Measurements from ENCODE around the gene ATP10A. TPM values are rescaled to one million over a fixed set of nuclear protein-coding genes. Genes with fewer than 3 reads are reported as not detected.

The ATP10A gene
- total RNA-seq, 1 experiment from 2014 or later, result 0.02 TPM

GRCh38 chr15:25655207-25655948 lies 207.7 kb downstream of the ATP10A start:
- H3K4me2 ChIP-seq (ENCODE audit: low read length), result no peak overlapping the region
- no peak for DNase-seq (ENCODE audit: low read depth, low spot score)
- H3K27me3 ChIP-seq (ENCODE audit: insufficient read depth, low read length), result no peaks in the 10 kb centered on the region
- no TSS peak for BruUV-seq (replicated peaks)
- no peak overlapping the region for H3K27ac ChIP-seq (ENCODE audit: low read depth, low read length)
- H3K4me1 ChIP-seq (ENCODE audit: control insufficient read depth in 1 of 2, insufficient read depth in 2 of 2, low read length in 2 of 2), result no peaks in the 10 kb centered on the region
- TF ChIP-seq EZH2phosphoT487 (IDR thresholded peaks at IDR 0.05; ENCODE audit: borderline replicate concordance), result no peak
- TF ChIP-seq SRF (IDR thresholded peaks at IDR 0.05; ENCODE audit: low read depth), result no peak
- TF ChIP-seq FOSL1 (IDR thresholded peaks at IDR 0.05; ENCODE audit: low read depth), result no peak
- no peak for TF ChIP-seq RAD21 (IDR thresholded peaks at IDR 0.05; ENCODE audit: low read depth)
- TF ChIP-seq YY1 (IDR thresholded peaks at IDR 0.05; ENCODE audit: extremely low read depth, insufficient replicate concordance, low read depth, low read length), result no peak
- TF ChIP-seq ZNF274 (IDR thresholded peaks at IDR 0.05; ENCODE audit: low read depth, low read length), result no peak
- no peak for TF ChIP-seq ZBTB33 (IDR thresholded peaks at IDR 0.05; ENCODE audit: extremely low read depth, insufficient replicate concordance, low read length)
- TF ChIP-seq MAX (IDR thresholded peaks at IDR 0.05), result no peak
- no peak for TF ChIP-seq ATF3 (IDR thresholded peaks at IDR 0.05)
- TF ChIP-seq REST (IDR thresholded peaks at IDR 0.05; ENCODE audit: low read depth), result no peak
- no peak for TF ChIP-seq ELF1 (IDR thresholded peaks at IDR 0.05; ENCODE audit: borderline replicate concordance, low read depth)
- no peak for TF ChIP-seq POLR2AphosphoS5 (IDR thresholded peaks at IDR 0.05; ENCODE audit: low read depth, low read length)
- TF ChIP-seq CTCF (IDR thresholded peaks at IDR 0.05 in 2 of 3, conservative IDR thresholded peaks at IDR 0.05 in 1 of 3; ENCODE audit: borderline replicate concordance in 1 of 3, insufficient read depth in 1 of 3, low read depth in 2 of 3, low read length in 2 of 3), result no peak
- peaks cover 0 to 25% of the 10 kb centered on the region in 2 experiments; a peak in 2 of 4 replicates for H3K9me3 ChIP-seq (ENCODE audit: control insufficient read depth in 1 of 2, insufficient read depth in 1 of 2, low read depth in 1 of 2, low read length in 2 of 2)
- ATAC-seq, result no peak
- no peak overlapping the region for H3K4me3 ChIP-seq (replicated peaks in 1 of 2; ENCODE audit: low read depth in 1 of 2, low read length in 2 of 2)
- no peaks in the 10 kb centered on the region for H4K20me1 ChIP-seq (ENCODE audit: insufficient read depth)
- ChIA-PET POLR2A (no interaction called here), CTCF (no interaction called here), RAD21 (ENCODE audit: low non-redundant PET in 1 of 2, low total read pairs in 2 of 2, uncharacterized antibody in 2 of 2, unreplicated experiment in 2 of 2) (no interaction called here)
- H3K36me3 ChIP-seq (ENCODE audit: control insufficient read depth in 1 of 2, insufficient read depth in 2 of 2, low read length in 2 of 2), result no peaks in the 10 kb centered on the region
- H3K9ac ChIP-seq (ENCODE audit: low read length), result no peak overlapping the region
- H3K9me2 ChIP-seq (ENCODE audit: insufficient read depth), result no peaks in the 10 kb centered on the region
- no peaks in the 10 kb centered on the region for H3K79me2 ChIP-seq (ENCODE audit: insufficient read depth, low read length)
- intact Hi-C loops (cut with micrococcal nuclease), result no loop called here
- H2AFZ ChIP-seq (ENCODE audit: low read depth, low read length, poor library complexity, severe bottlenecking), result no peak overlapping the region
